GM12872 (cell line): ENCODE results near the gene SMIM13.

ENCODE experiments used
- TF ChIP-seq, protein P1 (sequence below): IDR thresholded peaks from 3 replicates; pipeline ENCODE4 v1.5.1; 2011; ENCODE audit warnings: low read depth, mild to moderate bottlenecking, low read length, moderate library complexity; ENCODE audit not compliant: insufficient read depth

Gene SMIM13

DNA sequence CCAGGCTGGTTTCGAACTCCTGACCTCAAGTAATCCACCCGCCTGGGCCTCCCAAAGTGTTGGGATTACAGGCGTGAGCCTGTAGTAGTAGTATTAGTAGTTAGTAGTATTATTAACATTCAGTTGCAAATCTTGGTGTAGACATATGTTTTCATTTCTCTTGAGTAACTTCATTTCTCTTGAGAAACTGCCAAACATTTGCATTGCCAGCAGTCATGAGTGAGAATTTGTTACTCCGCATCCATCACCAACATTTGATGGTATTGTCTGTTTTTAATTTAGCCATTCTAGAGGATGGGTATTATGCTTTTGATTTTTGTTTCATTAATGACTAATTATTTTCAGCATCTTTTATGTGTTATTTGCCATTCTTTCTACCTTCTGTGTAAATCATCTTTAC is 19.4 kb downstream of the SMIM13 start:
- TF ChIP-seq, protein P1, sequence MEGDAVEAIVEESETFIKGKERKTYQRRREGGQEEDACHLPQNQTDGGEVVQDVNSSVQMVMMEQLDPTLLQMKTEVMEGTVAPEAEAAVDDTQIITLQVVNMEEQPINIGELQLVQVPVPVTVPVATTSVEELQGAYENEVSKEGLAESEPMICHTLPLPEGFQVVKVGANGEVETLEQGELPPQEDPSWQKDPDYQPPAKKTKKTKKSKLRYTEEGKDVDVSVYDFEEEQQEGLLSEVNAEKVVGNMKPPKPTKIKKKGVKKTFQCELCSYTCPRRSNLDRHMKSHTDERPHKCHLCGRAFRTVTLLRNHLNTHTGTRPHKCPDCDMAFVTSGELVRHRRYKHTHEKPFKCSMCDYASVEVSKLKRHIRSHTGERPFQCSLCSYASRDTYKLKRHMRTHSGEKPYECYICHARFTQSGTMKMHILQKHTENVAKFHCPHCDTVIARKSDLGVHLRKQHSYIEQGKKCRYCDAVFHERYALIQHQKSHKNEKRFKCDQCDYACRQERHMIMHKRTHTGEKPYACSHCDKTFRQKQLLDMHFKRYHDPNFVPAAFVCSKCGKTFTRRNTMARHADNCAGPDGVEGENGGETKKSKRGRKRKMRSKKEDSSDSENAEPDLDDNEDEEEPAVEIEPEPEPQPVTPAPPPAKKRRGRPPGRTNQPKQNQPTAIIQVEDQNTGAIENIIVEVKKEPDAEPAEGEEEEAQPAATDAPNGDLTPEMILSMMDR, result no peak

DNA sequence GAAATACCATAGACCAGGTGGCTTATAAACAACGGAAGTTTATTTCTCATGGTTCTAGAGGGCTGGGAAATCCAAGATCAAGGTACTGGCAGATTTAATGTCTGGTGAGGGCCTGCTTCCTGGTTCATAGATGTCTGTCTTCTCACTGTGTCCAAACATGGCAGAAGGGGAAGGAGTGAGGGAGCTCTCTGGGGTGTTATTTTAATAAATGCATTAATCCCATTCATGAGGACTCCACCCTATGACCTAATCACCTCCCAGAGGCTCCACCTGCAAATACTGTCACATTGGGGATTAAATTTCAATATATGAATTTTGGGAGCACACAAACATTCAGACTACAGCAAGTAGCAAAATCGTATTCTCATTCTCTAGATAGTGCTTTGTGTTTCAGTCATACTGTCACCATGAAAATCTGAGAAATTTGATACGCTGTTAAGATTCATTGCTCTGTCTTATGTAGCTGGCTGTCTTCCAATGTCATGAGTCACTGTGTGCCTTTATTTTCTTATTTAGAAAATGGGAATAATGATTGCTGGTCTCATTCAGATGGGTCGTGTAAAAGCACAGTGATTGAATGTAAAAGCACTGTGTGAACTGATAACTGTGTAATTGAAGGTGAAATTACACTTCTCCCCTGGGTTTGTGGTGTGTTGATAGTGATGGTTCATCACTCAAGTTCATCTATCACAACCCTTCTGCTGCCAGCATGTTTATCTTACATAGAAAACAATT is 26.8 kb downstream of the SMIM13 start:
- TF ChIP-seq, protein P1, result no peak

DNA sequence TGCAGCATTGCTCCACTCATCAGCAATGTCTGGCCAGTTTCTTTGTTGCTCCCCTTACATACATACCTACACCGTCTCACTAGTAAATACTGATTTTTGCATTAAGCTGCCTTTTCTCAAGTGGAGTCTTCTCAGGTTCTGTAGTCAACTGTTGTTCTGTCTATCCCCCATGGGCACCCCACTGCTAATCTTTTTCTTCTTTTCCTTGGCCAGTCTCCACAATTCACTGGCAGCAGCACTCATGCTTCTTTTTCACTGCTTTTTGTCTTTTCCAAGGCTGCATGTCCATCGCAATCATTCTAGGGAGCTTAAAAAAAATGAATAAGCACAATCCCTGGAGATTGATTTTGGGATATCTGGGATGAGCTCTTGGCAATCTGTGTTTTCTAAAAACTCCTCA is 28.2 kb downstream of the SMIM13 start:
- TF ChIP-seq, protein P1, result no peak

DNA sequence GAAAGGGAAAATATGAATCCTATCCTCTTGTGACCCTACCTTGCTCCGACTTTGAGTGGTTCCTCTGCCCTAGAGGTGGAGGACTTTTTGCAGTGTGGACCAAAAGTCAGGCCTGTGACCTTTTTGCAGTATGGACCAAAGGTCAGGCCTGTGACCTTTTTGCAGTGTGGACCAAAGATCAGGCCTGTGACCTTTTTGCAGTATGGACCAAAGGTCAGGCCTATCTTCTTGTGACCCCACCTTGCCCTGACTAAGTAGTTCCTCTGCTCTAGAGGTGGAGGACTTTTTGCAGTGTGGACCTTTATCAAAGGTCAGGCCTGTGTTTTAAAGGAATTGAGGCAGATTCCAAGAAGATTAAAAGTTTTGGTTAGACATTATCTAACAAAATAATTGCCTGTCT is 28.7 kb downstream of the SMIM13 start:
- TF ChIP-seq, protein P1, result no peak

DNA sequence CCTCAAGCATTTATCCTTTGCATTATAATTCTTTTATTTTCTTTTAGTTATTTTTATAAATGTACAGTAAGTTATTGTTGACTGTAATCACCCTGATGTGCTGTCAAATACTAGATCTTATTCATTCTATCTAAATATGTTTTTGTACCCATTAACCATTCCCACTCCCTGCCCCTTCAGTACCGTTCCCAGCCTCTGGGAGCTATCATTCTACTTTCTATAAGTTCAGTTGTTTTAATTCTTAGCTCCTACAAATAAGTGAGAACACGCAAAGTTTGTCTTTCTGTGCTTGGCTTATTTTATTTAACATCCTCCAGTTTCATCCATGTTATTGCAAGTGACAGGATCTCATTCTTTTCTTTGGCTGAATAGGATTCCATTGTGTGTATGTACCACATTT is 30.3 kb downstream of the SMIM13 start:
- TF ChIP-seq, protein P1, result peak; percentile 22; the same call in 1 of the 3 replicates

DNA sequence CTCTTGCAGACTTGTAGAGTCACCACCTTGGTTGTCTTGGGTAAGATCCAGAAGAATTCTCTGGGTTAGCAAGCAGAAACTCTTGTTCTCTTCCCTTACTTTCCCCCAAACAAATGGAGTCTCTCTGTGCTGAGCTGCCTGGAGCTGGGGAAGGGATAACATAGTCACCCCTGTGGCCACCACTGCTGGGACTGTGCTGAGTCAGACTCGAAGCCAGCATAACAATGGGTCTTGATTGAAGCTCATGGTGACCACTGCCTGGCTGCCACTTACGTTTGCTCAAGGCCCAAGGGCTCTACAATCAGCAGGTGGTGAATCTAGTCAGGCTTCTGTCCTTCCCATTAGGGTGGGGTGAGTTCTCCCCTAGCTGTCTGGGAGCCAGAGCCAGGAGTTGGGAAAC is 33.2 kb downstream of the SMIM13 start:
- TF ChIP-seq, protein P1, result no peak

DNA sequence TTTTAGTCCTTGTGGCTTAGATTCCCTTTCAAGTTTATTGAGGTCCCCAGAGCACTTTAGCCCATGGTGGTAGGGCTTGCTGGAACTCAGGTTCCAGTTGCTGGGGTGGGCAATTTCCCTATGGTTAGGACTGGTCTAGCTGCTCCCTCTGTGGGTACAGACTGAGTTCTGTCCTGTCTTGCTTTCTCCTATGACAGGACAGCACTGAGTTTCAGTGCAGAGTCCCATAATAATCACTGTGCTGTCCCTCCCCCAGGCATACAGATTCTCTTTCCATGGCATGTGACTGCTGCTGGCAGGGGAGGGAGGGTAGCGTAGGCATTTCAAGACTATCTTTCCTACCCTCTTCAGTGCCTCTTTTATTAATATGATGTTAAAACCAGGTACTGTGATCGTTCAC is 35.0 kb downstream of the SMIM13 start:
- TF ChIP-seq, protein P1, result no peak
